HepG2 (cell line): ENCODE measurements around the gene RAB24. TPM values are rescaled to one million over a fixed set of nuclear protein-coding genes. Genes with fewer than 3 reads are reported as not detected.

Experiments
- ATM ChIP-seq: fragments of 450-650 bp; IDR thresholded peaks from 2 replicates; pipeline ENCODE4 v1.7.1; 2017; ENCODE audit warnings: mild to moderate bottlenecking, borderline replicate concordance
- DRAP1 ChIP-seq: IDR thresholded peaks from 2 replicates; pipeline ENCODE4 v1.6.1; 2016; ENCODE audit warnings: missing genetic modification reagents, missing compliant biosample characterization
- GATAD1 ChIP-seq: IDR thresholded peaks from 2 replicates; pipeline ENCODE4 v1.6.1; 2016; ENCODE audit warnings: missing genetic modification reagents, missing compliant biosample characterization
- GFI1 ChIP-seq: sonication (generic); formaldehyde crosslinking; IDR thresholded peaks from 2 replicates; pipeline ENCODE4 v1.5.0; 2020; ENCODE audit warnings: missing genetic modification reagents, mild to moderate bottlenecking, borderline replicate concordance
- GLI4 ChIP-seq: sonication (generic); formaldehyde crosslinking; IDR thresholded peaks from 2 replicates; pipeline ENCODE4 v1.5.1; 2020; ENCODE audit warnings: missing genetic modification reagents, mild to moderate bottlenecking, moderate library complexity, borderline replicate concordance
- GLMP ChIP-seq: sonication (generic); formaldehyde crosslinking; IDR thresholded peaks from 2 replicates; pipeline ENCODE4 v1.9.0; 2021; ENCODE audit warnings: missing genetic modification reagents, mild to moderate bottlenecking, borderline replicate concordance
- HOXA7 ChIP-seq: sonication (generic); formaldehyde crosslinking; IDR thresholded peaks from 2 replicates; pipeline ENCODE4 v1.8.1; 2022; ENCODE audit warnings: mild to moderate bottlenecking, missing genetic modification reagents, moderate library complexity
- KAT7 ChIP-seq: IDR thresholded peaks from 2 replicates; pipeline ENCODE4 v1.6.1; 2018; ENCODE audit warnings: borderline replicate concordance, missing compliant biosample characterization
- NFE2 ChIP-seq: sonication (generic); formaldehyde crosslinking; IDR thresholded peaks from 2 replicates; pipeline ENCODE4 v1.4.0; 2020; ENCODE audit warnings: missing genetic modification reagents
- SMAD1 ChIP-seq: sonication (generic); formaldehyde crosslinking; IDR thresholded peaks from 2 replicates; pipeline ENCODE4 v1.4.0; 2020; ENCODE audit warnings: missing genetic modification reagents, low read depth, mild to moderate bottlenecking, borderline replicate concordance
- TCF12 ChIP-seq, 2 experiments: fragments of 450-650 bp in 1 of 2; sonication (generic) in 1 of 2; formaldehyde crosslinking in 1 of 2; IDR thresholded peaks; 2 replicates each; pipeline versions ENCODE4 v1.6.1 to v1.8.0; 2017 to 2022; ENCODE audit warnings: antibody characterized with exemption in 1 of 2, mild to moderate bottlenecking in 1 of 2, missing genetic modification reagents in 1 of 2, moderate library complexity in 1 of 2
- TOPORS ChIP-seq: sonication (generic); formaldehyde crosslinking; IDR thresholded peaks from 2 replicates; pipeline ENCODE4 v1.8.0; 2023; ENCODE audit warnings: mild to moderate bottlenecking, missing genetic modification reagents
- ZFY ChIP-seq: sonication (generic); formaldehyde crosslinking; IDR thresholded peaks from 2 replicates; pipeline ENCODE4 v1.4.0; 2020; ENCODE audit warnings: missing genetic modification reagents
- ZHX2 ChIP-seq, 2 experiments: sonication (generic) in 1 of 2; formaldehyde crosslinking in 1 of 2; IDR thresholded peaks; 2 replicates each; pipeline versions ENCODE4 v1.6.1 to v1.9.0; 2014 to 2022; ENCODE audit warnings: antibody characterized with exemption in 1 of 2, borderline replicate concordance in 1 of 2, inconsistent platforms in 1 of 2, low read depth in 1 of 2, missing genetic modification reagents in 1 of 2
- ZNF230 ChIP-seq: sonication (generic); formaldehyde crosslinking; IDR thresholded peaks from 2 replicates; pipeline ENCODE4 v1.4.0; 2020; ENCODE audit warnings: mild to moderate bottlenecking, missing genetic modification reagents
- ZNF629 ChIP-seq: sonication (generic); formaldehyde crosslinking; conservative IDR thresholded peaks from 2 replicates; pipeline ENCODE4 v1.5.0; 2020; ENCODE audit warnings: missing genetic modification reagents
- ZNF770 ChIP-seq: sonication (generic); formaldehyde crosslinking; IDR thresholded peaks from 2 replicates; pipeline ENCODE4 v1.5.0; 2020; ENCODE audit warnings: mild to moderate bottlenecking, missing genetic modification reagents
- polyA plus RNA-seq, 8 experiments: library from polyadenylated mRNA; depleted of rRNA in 3 of 8; stranded (reverse) in 7 of 8; unstranded in 1 of 8; fragments of >200 nt; fragmentation: Illumina TruSeq in 4 of 8; extraction: Trizol in 4 of 8; gene quantifications; 2 replicates each; pipeline versions ENCODE4 v1.2.1 to v1.2.3, GENCODE V29; 2011 to 2016; ENCODE audit warnings: low read depth in 4 of 8, missing spikeins in 1 of 8, mixed read lengths in 1 of 8; ENCODE audit not compliant: insufficient read depth in 1 of 8
- total RNA-seq, 5 experiments: library from RNA; depleted of rRNA; stranded (reverse); fragments of >200 nt; fragmentation: Illumina TruSeq; extraction: Trizol; gene quantifications; 2 replicates each; pipeline ENCODE4 v1.2.3, GENCODE V29; 2016; ENCODE audit warnings: low read depth in 1 of 5

The RAB24 gene
- total and polyA plus RNA-seq, 2 of the 13 experiments (the other 11 are each of a cell fraction or from before 2014, with no cell fraction given) = 22.9 to 63.7 TPM

- no peak for TF ChIP-seq ATM
- peak; percentile 87 for TF ChIP-seq GATAD1 (CRISPR knock-in tag)
- peak; percentile 79 for TF ChIP-seq DRAP1 (CRISPR knock-in tag)
- TF ChIP-seq TOPORS (CRISPR knock-in tag) = no peak; the same call in 1 of the 2 replicates
- no peak for TF ChIP-seq HOXA7 (CRISPR knock-in tag)
- peak; percentile 58; the same call in 1 of the 2 replicates for TF ChIP-seq KAT7 (CRISPR knock-in tag)
- TF ChIP-seq ZHX2 (IDR thresholded peaks at IDR 0.05; ENCODE audit: low read depth) = peak; percentile 66; the same call in 1 of the 2 replicates
- TF ChIP-seq ZHX2 (CRISPR knock-in tag; IDR thresholded peaks at IDR 0.05; ENCODE audit: borderline replicate concordance) = peak; percentile 73; the same call in 1 of the 2 replicates
- TF ChIP-seq GLMP = no peak
- peak; percentile 70; the same call in 1 of the 2 replicates for TF ChIP-seq GFI1 (CRISPR knock-in tag)
- TF ChIP-seq SMAD1 (CRISPR knock-in tag) = peak; percentile 72; the same call in 1 of the 2 replicates
- TF ChIP-seq TCF12 (IDR thresholded peaks at IDR 0.05) = no peak
- 0 out of 2 replicates have a peak, but pooled peaks have one; percentile 55 for TF ChIP-seq TCF12 (CRISPR knock-in tag; IDR thresholded peaks at IDR 0.05)
- no peak for TF ChIP-seq NFE2 (CRISPR knock-in tag)
- TF ChIP-seq ZFY = peak; percentile 91
- TF ChIP-seq GLI4 = peak; percentile 50; the same call in 1 of the 2 replicates
- TF ChIP-seq ZNF770 (CRISPR knock-in tag) = peak; percentile 39; the same call in 1 of the 2 replicates
- TF ChIP-seq ZNF230 = peak; percentile 53; the same call in 1 of the 2 replicates
- TF ChIP-seq ZNF629 = 0 out of 2 replicates have a peak, but pooled peaks have one; percentile 5
Measured at GRCh38 chr5:177303121-177303924, at the start of gene RAB24, which contains the start of gene PRELID1 (continued).
